H1 (cell line): ENCODE measurements around the gene TMEM139. TPM values are rescaled to one million over a fixed set of nuclear protein-coding genes. Genes with fewer than 3 reads are reported as not detected.

Experiments used
- CHD1 ChIP-seq: IDR thresholded peaks from 2 replicates; pipeline ENCODE4 v1.6.1; 2012; ENCODE audit warnings: low read depth, low read length, improper control_type of control experiment
- CHD7 ChIP-seq: fragments of 300-600 bp; sonication (generic); IDR thresholded peaks from 2 replicates; pipeline ENCODE4 v1.7.1; 2012; ENCODE audit warnings: low read length, moderate library complexity, mild to moderate bottlenecking, inconsistent platforms; ENCODE audit not compliant: insufficient replicate concordance
- EZH2 ChIP-seq: fragments of 200-600 bp; sonication (generic); IDR thresholded peaks from 2 replicates; pipeline ENCODE4 v1.7.1; 2012; ENCODE audit warnings: low read depth, mild to moderate bottlenecking, moderate library complexity, low read length, inconsistent platforms; ENCODE audit not compliant: severe bottlenecking
- FOSL1 ChIP-seq: IDR thresholded peaks from 2 replicates; pipeline ENCODE4 v1.6.1; 2011; ENCODE audit warnings: mild to moderate bottlenecking, low read depth, low read length, moderate library complexity; ENCODE audit not compliant: insufficient read depth
- MAFK ChIP-seq: IDR thresholded peaks from 2 replicates; pipeline ENCODE4 v1.6.1; 2012; ENCODE audit warnings: low read depth, mild to moderate bottlenecking, improper control_type of control experiment, low read length
- POLR2AphosphoS5 ChIP-seq: IDR thresholded peaks from 2 replicates; pipeline ENCODE4 v1.6.1; 2011; ENCODE audit warnings: low read depth, low read length
- SIRT6 ChIP-seq: IDR thresholded peaks from one replicate; pipeline ENCODE4 v1.7.1; 2012; ENCODE audit warnings: low read length, inconsistent platforms
- polyA plus RNA-seq, 7 experiments: library from polyadenylated mRNA; depleted of rRNA in 3 of 7; stranded (reverse) in 5 of 7; unstranded in 2 of 7; fragments of >200 nt in 5 of 7; fragments of 200-250 nt in 2 of 7; gene quantifications; 1 replicate in 5 of 7; 2 replicates in 1 of 7; 4 replicates in 1 of 7; pipeline versions ENCODE4 v1.2.1 to v1.2.3, GENCODE V29; 2011 to 2013; ENCODE audit warnings: missing spikeins in 2 of 7, mixed read lengths in 2 of 7
- total RNA-seq: library from RNA; stranded (reverse); fragmentation: NEBNext Ultra II Directional; extraction: Animal tissue kit (Norgen Biotek cat#: 25700); gene quantifications from 2 replicates; pipeline ENCODE4 v1.2.1, GENCODE V29; 2021

The TMEM139 gene
- total and polyA plus RNA-seq, 2 of the 8 experiments (the other 6 are each of a cell fraction or from before 2014, with no cell fraction given) = 3.2 to 6.7 TPM

- no peak for TF ChIP-seq CHD7
- TF ChIP-seq SIRT6 = no peak
- no peak for TF ChIP-seq FOSL1
- TF ChIP-seq CHD1 = no peak
- TF ChIP-seq EZH2 = no peak
- TF ChIP-seq POLR2AphosphoS5 = no peak
- no peak for TF ChIP-seq MAFK
These were observed 52.5 kb downstream of the TMEM139 start (continued) for GRCh38 chr7:143337216-143337615.
